SK-N-SH (cell line): ENCODE measurements around the gene GALNT6. TPM values are rescaled to one million over a fixed set of nuclear protein-coding genes. Genes with fewer than 3 reads are reported as not detected.
A peak's percentile ranks its signal among the peaks of the same experiment; 100 is the strongest.

Experiments
- CTCF ChIA-PET: fragments of 300-600, 350-600 bp; formaldehyde crosslinking; extraction: SDS; loops from one replicate; lab custom pipeline; 2021; lab: Yijun Ruan, JAX
- POLR2A ChIA-PET: fragments of 350-600 bp; sonication (Branson Sonifier 250); formaldehyde crosslinking; extraction: SDS; loops from one replicate; lab custom pipeline; 2020; ENCODE audit warnings: antibody characterized with exemption, inconsistent platforms; lab: Yijun Ruan, JAX
- DNase-seq: peaks from one replicate; pipeline ENCODE4 v3.0.0; 2012
- H2AFZ ChIP-seq: fragments of 200-600 bp; sonication (generic); 2 replicates; pipeline ENCODE4 v1.8.1; 2016; ENCODE audit warnings: antibody characterized with exemption, mild to moderate bottlenecking, low read depth
- H3F3A ChIP-seq: fragments of 200-600 bp; sonication (generic); replicated peaks from 2 replicates; pipeline ENCODE3; 2016; ENCODE audit warnings: antibody characterized with exemption, mild to moderate bottlenecking; ENCODE audit not compliant: insufficient read depth
- H3K27ac ChIP-seq, 2 experiments: fragments of 200-500 bp in 1 of 2; fragments of 200-600 bp in 1 of 2; sonication (Bioruptor generic) in 1 of 2; sonication (generic), shearing (Covaris generic) in 1 of 2; 2 replicates each; pipeline versions ENCODE4 v1.5.1 to v1.6.1; 2014 to 2016; ENCODE audit warnings: low read depth in 2 of 2, inconsistent platforms in 1 of 2, low read length in 1 of 2, mild to moderate bottlenecking in 1 of 2, mixed read lengths in 1 of 2
- H3K27me3 ChIP-seq: fragments of 200-600 bp; sonication (generic), shearing (Covaris generic); 2 replicates; pipeline ENCODE4 v1.6.1; 2016; ENCODE audit warnings: mixed run types; ENCODE audit not compliant: insufficient read depth
- H3K36me3 ChIP-seq, 2 experiments: fragments of 200-500 bp in 1 of 2; fragments of 200-600 bp in 1 of 2; sonication (Bioruptor generic) in 1 of 2; sonication (generic) in 1 of 2; replicated peaks in 1 of 2; 2 replicates each; pipeline versions ENCODE3 to v1.5.1; 2014 to 2016; ENCODE audit warnings: low read length in 1 of 2, mild to moderate bottlenecking in 1 of 2; ENCODE audit not compliant: insufficient read depth in 2 of 2, control insufficient read depth in 1 of 2
- H3K4me1 ChIP-seq, 2 experiments: fragments of 200-500 bp in 1 of 2; fragments of 200-600 bp in 1 of 2; sonication (Bioruptor generic) in 1 of 2; sonication (generic), shearing (Covaris generic) in 1 of 2; 2 replicates each; pipeline versions ENCODE4 v1.5.1 to v1.6.1; 2014 to 2016; ENCODE audit warnings: low read depth in 1 of 2, low read length in 1 of 2, mixed run types in 1 of 2; ENCODE audit not compliant: insufficient read depth in 2 of 2, control insufficient read depth in 1 of 2
- H3K4me2 ChIP-seq: fragments of 200-600 bp; sonication (generic), shearing (Covaris generic); 2 replicates; pipeline ENCODE4 v1.6.1; 2017; ENCODE audit warnings: mixed run types
- H3K4me3 ChIP-seq, 2 experiments: fragments of 200-500 bp in 1 of 2; fragments of 200-600 bp in 1 of 2; sonication (Bioruptor generic) in 1 of 2; sonication (generic), shearing (Covaris generic) in 1 of 2; 2 replicates each; pipeline versions ENCODE4 v1.5.1 to v1.8.1; 2014 to 2016; ENCODE audit warnings: low read depth in 2 of 2, inconsistent platforms in 1 of 2, low read length in 1 of 2, mild to moderate bottlenecking in 1 of 2, mixed read lengths in 1 of 2, moderate library complexity in 1 of 2
- H3K79me2 ChIP-seq: fragments of 200-600 bp; sonication (generic); 2 replicates; pipeline ENCODE4 v1.8.1; 2017; ENCODE audit warnings: mild to moderate bottlenecking; ENCODE audit not compliant: insufficient read depth
- H3K9ac ChIP-seq: fragments of 200-600 bp; sonication (generic); 2 replicates; pipeline ENCODE4 v1.6.1; 2017; ENCODE audit warnings: mixed run types
- H3K9me2 ChIP-seq: fragments of 200-600 bp; sonication (generic); 2 replicates; pipeline ENCODE4 v1.6.1; 2017; ENCODE audit warnings: mixed run types
- H3K9me3 ChIP-seq: fragments of 200-600 bp; sonication (generic); 2 replicates; pipeline ENCODE4 v1.6.1; 2017; ENCODE audit warnings: mixed run types, mild to moderate bottlenecking, moderate library complexity
- H4K20me1 ChIP-seq: fragments of 200-600 bp; sonication (generic); 2 replicates; pipeline ENCODE4 v1.6.1; 2017; ENCODE audit warnings: mild to moderate bottlenecking, mixed run types; ENCODE audit not compliant: insufficient read depth
- CTCF ChIP-seq: fragments of 200-600 bp; sonication (generic); IDR thresholded peaks from 2 replicates; pipeline ENCODE4 v1.6.1; 2017; ENCODE audit warnings: antibody characterized with exemption, mild to moderate bottlenecking, moderate library complexity
- FOXM1 ChIP-seq: IDR thresholded peaks from 2 replicates; pipeline ENCODE4 v1.4.0; 2012; ENCODE audit warnings: low read depth, mild to moderate bottlenecking
- GABPA ChIP-seq: IDR thresholded peaks from 2 replicates; pipeline ENCODE4 v1.4.0; 2012; ENCODE audit warnings: low read depth, mild to moderate bottlenecking
- GATA2 ChIP-seq: sonication (generic); formaldehyde crosslinking; IDR thresholded peaks from 2 replicates; pipeline ENCODE4 v1.5.0; 2020; ENCODE audit warnings: mild to moderate bottlenecking, missing genetic modification reagents
- MEF2A ChIP-seq: IDR thresholded peaks from 2 replicates; pipeline ENCODE4 v1.4.0; 2012; ENCODE audit warnings: low read depth, borderline replicate concordance
- MXI1 ChIP-seq: IDR thresholded peaks from 2 replicates; pipeline ENCODE4 v1.6.1; 2012; ENCODE audit warnings: mild to moderate bottlenecking, low read depth, low read length, improper control_type of control experiment
- NRF1 ChIP-seq: IDR thresholded peaks from 2 replicates; pipeline ENCODE4 v1.6.1; 2012; ENCODE audit warnings: low read depth, mild to moderate bottlenecking, low read length
- RAD21 ChIP-seq: IDR thresholded peaks from 2 replicates; pipeline ENCODE4 v1.6.1; 2012; ENCODE audit warnings: mild to moderate bottlenecking, low read length
- RCOR1 ChIP-seq: fragments of 150-350 bp; IDR thresholded peaks from 2 replicates; pipeline ENCODE4 v1.6.1; 2017; ENCODE audit warnings: antibody characterized with exemption, low read length
- REST ChIP-seq: IDR thresholded peaks from 2 replicates; pipeline ENCODE4 v1.6.1; 2012; ENCODE audit warnings: mild to moderate bottlenecking, low read depth, low read length, moderate library complexity
- RXRA ChIP-seq: IDR thresholded peaks from 2 replicates; pipeline ENCODE4 v1.4.0; 2012; ENCODE audit warnings: low read depth, mild to moderate bottlenecking, borderline replicate concordance
- WGBS: methylation state at CpG from one replicate; pipeline ENCODE4 v1.1.6; 2017; ENCODE audit warnings: low lambda C conversion rate; 5-methylcytosine and 5-hydroxymethylcytosine counted together
- polyA plus RNA-seq, 3 experiments: library from polyadenylated mRNA; depleted of rRNA; stranded (reverse); fragments of >200 nt; gene quantifications; 2 replicates each; pipeline ENCODE4 v1.2.3, GENCODE V29; 2012

The GALNT6 gene
- polyA plus RNA-seq, 1 of the 3 experiments (the other 2 are of a cell fraction) = 0.74 TPM

- TF ChIP-seq REST = no peak
- no peak for TF ChIP-seq RXRA
Observed at GRCh38 chr12:51362747-51363342, 28.4 kb downstream of the GALNT6 start (continued).

GRCh38 chr12:51362307-51362706, 28.9 kb downstream of the GALNT6 start:
- Histone ChIP-seq H3K27ac (no peak overlapping the region), H3K4me1 (peaks cover 0 to 9% of the 10 kb centered on the region in 2 experiments; a peak in 1 of 4 replicates), H2AFZ (no peak overlapping the region), H3K79me2 (no peaks in the 10 kb centered on the region), H3K4me2 (no peak overlapping the region), H3K9me2 (no peaks in the 10 kb centered on the region), H3K36me3 (no peaks in the 10 kb centered on the region), H3K27me3 (no peaks in the 10 kb centered on the region), H3K9ac (no peak overlapping the region), H3K4me3 (no peak overlapping the region), H3F3A (no peaks in the 10 kb centered on the region), H4K20me1 (no peaks in the 10 kb centered on the region), H3K9me3 (no peaks in the 10 kb centered on the region)
- no peak for TF ChIP-seq MEF2A
- TF ChIP-seq NRF1 = no peak
- no peak for TF ChIP-seq MXI1
- TF ChIP-seq FOXM1 = no peak
- no peak for TF ChIP-seq GATA2 (CRISPR knock-in tag)
- no peak for TF ChIP-seq GABPA
- TF ChIP-seq RAD21 = no peak
- WGBS = no CpG with 5 or more reads among the region's 6 CpGs
- POLR2A ChIA-PET = no interaction called here
- CTCF ChIA-PET = interaction anchor here (1.3 to 2.3 kb wide), 5 partner anchors 9 to 58 kb away, joined by 4 to 8 read pairs (median 4); no protein-coding TSS in a partner anchor
- no peak for DNase-seq

GRCh38 chr12:51361161-51362016, 29.8 kb downstream of the GALNT6 start:
- WGBS = 84% methylated on average over 7 of the region's 8 CpGs
- H2AFZ ChIP-seq = no peak overlapping the region
- H3K9me2 ChIP-seq = no peaks in the 10 kb centered on the region
- no peak overlapping the region for H3K4me3 ChIP-seq
- H3F3A ChIP-seq = no peaks in the 10 kb centered on the region
- no peak overlapping the region for H3K9ac ChIP-seq
- H3K4me1 ChIP-seq = peaks cover 0 to 9% of the 10 kb centered on the region in 2 experiments; a peak in 1 of 4 replicates
- no peaks in the 10 kb centered on the region for H3K36me3 ChIP-seq
- no peaks in the 10 kb centered on the region for H3K27me3 ChIP-seq
- H3K4me2 ChIP-seq = no peak overlapping the region
- H4K20me1 ChIP-seq = no peaks in the 10 kb centered on the region
- H3K79me2 ChIP-seq = no peaks in the 10 kb centered on the region
- no peak for DNase-seq
- CTCF ChIA-PET = interaction anchor here (0.8 to 2.3 kb wide), 6 partner anchors 9 to 59 kb away, joined by 3 to 8 read pairs (median 4); no protein-coding TSS in a partner anchor
- POLR2A ChIA-PET = no interaction called here
- no peak overlapping the region; a peak in 1 of 4 replicates for H3K27ac ChIP-seq
- no peaks in the 10 kb centered on the region for H3K9me3 ChIP-seq
- TF ChIP-seq CTCF (peak; percentile 35), RCOR1 (no peak), RAD21 (peak; percentile 17; the same call in 1 of the 2 replicates)
